NB4 (cell line): ENCODE measurements around the gene SERPINE3.

Experiments used
- MYC ChIP-seq: IDR thresholded peaks from 2 replicates; pipeline ENCODE4 v1.6.1; 2011; ENCODE audit warnings: low read depth, low read length
- POLR2A ChIP-seq: IDR thresholded peaks from 2 replicates; pipeline ENCODE4 v1.6.1; 2011; ENCODE audit warnings: mild to moderate bottlenecking; ENCODE audit not compliant: insufficient read length; ENCODE audit errors: extremely low read depth
- TF ChIP-seq, protein P1 (sequence below): IDR thresholded peaks from one replicate; pipeline ENCODE4 v1.5.1; 2012; ENCODE audit warnings: low read depth, low read length
- TF ChIP-seq, protein P2 (sequence below): IDR thresholded peaks from 2 replicates; pipeline ENCODE4 v1.6.1; 2011; ENCODE audit warnings: low read depth, low read length

DNA sequence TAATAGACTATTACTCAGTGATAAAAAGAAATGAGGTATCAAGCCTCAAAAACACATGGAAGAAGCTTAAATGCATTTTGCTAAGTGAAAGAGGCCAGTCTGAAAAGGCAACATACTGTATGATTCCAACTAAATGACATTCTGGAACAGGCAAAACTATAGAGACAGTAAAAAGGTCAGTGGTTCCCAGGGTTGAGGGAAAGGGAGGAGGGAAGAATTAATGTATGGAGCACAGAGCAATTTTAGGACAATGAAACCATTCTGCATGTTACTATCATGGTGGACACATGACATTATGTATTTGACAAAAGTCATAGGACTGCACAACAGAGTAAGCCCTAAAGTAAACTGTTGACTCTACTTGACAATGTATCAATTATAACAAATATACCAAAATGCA lies 5.7 kb upstream of the SERPINE3 start:
- TF ChIP-seq, protein P1, sequence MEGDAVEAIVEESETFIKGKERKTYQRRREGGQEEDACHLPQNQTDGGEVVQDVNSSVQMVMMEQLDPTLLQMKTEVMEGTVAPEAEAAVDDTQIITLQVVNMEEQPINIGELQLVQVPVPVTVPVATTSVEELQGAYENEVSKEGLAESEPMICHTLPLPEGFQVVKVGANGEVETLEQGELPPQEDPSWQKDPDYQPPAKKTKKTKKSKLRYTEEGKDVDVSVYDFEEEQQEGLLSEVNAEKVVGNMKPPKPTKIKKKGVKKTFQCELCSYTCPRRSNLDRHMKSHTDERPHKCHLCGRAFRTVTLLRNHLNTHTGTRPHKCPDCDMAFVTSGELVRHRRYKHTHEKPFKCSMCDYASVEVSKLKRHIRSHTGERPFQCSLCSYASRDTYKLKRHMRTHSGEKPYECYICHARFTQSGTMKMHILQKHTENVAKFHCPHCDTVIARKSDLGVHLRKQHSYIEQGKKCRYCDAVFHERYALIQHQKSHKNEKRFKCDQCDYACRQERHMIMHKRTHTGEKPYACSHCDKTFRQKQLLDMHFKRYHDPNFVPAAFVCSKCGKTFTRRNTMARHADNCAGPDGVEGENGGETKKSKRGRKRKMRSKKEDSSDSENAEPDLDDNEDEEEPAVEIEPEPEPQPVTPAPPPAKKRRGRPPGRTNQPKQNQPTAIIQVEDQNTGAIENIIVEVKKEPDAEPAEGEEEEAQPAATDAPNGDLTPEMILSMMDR = no peak
- TF ChIP-seq, protein P2, sequence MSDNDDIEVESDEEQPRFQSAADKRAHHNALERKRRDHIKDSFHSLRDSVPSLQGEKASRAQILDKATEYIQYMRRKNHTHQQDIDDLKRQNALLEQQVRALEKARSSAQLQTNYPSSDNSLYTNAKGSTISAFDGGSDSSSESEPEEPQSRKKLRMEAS = no peak
- TF ChIP-seq POLR2A (no peak), MYC (no peak)
